Neuronal stem cell (in vitro differentiated cells): ENCODE measurements around the gene SEMA6D.

ENCODE experiments used
- DNase-seq: peaks from one replicate; pipeline ENCODE4 v3.0.0-alpha.2; 2013; ENCODE audit warnings: low spot score
- H2AFZ ChIP-seq: one replicate; pipeline ENCODE4 v1.6.1; 2013; ENCODE audit warnings: mild to moderate bottlenecking, low read length, inconsistent platforms
- H2AK5ac ChIP-seq: 2 replicates; pipeline ENCODE4 v1.6.1; 2013; ENCODE audit warnings: low read depth, mild to moderate bottlenecking, inconsistent platforms, low read length, moderate library complexity, mixed read lengths
- H2BK120ac ChIP-seq: 2 replicates; pipeline ENCODE4 v1.6.1; 2013; ENCODE audit warnings: low read depth, mild to moderate bottlenecking, inconsistent platforms, low read length, moderate library complexity, mixed read lengths
- H2BK12ac ChIP-seq: one replicate; pipeline ENCODE4 v1.6.1; 2013; ENCODE audit warnings: low read length, inconsistent platforms
- H2BK15ac ChIP-seq: 2 replicates; pipeline ENCODE4 v1.6.1; 2013; ENCODE audit warnings: mild to moderate bottlenecking, low read length, inconsistent platforms, mixed read lengths
- H2BK5ac ChIP-seq: one replicate; pipeline ENCODE4 v1.6.1; 2013; ENCODE audit warnings: inconsistent platforms, mild to moderate bottlenecking, low read length, moderate library complexity
- H3K14ac ChIP-seq: one replicate; pipeline ENCODE4 v1.6.1; 2013; ENCODE audit warnings: low read length, inconsistent platforms
- H3K18ac ChIP-seq: 2 replicates; pipeline ENCODE4 v1.6.1; 2013; ENCODE audit warnings: low read length, inconsistent platforms
- H3K23ac ChIP-seq: 2 replicates; pipeline ENCODE4 v1.6.1; 2013; ENCODE audit warnings: low read depth, mild to moderate bottlenecking, mixed read lengths, low read length, inconsistent platforms; ENCODE audit not compliant: poor library complexity
- H3K27ac ChIP-seq: replicated peaks from 3 replicates; pipeline ENCODE4 v1.5.1; 2013; ENCODE audit warnings: low read length, inconsistent platforms
- H3K27me3 ChIP-seq, 3 experiments: 2 replicates each; pipeline ENCODE4 v1.6.1; 2013; ENCODE audit warnings: low read length in 3 of 3, mild to moderate bottlenecking in 2 of 3, inconsistent platforms in 1 of 3, low read depth in 1 of 3, mixed read lengths in 1 of 3, moderate library complexity in 1 of 3; ENCODE audit not compliant: control insufficient read depth in 3 of 3, insufficient read depth in 3 of 3
- H3K36me3 ChIP-seq, 2 donors: replicated peaks in 1 of 2; 2 replicates each; pipeline ENCODE4 v1.6.1; 2013; ENCODE audit warnings: low read length in 2 of 2; ENCODE audit not compliant: control insufficient read depth in 2 of 2, insufficient read depth in 2 of 2
- H3K4ac ChIP-seq: 2 replicates; pipeline ENCODE4 v1.6.1; 2013; ENCODE audit warnings: inconsistent platforms, mild to moderate bottlenecking, low read length, moderate library complexity
- H3K4me1 ChIP-seq, 2 donors: 1 replicate in 1 of 2; 2 replicates in 1 of 2; pipeline ENCODE4 v1.6.1; 2013; ENCODE audit warnings: low read length in 2 of 2, low read depth in 1 of 2; ENCODE audit not compliant: control insufficient read depth in 2 of 2, insufficient read depth in 1 of 2
- H3K4me2 ChIP-seq: one replicate; pipeline ENCODE4 v1.6.1; 2013; ENCODE audit warnings: mild to moderate bottlenecking, low read length, inconsistent platforms; ENCODE audit not compliant: insufficient read depth, poor library complexity, severe bottlenecking
- H3K4me3 ChIP-seq, 2 donors: 2 replicates each; pipeline ENCODE4 v1.5.1; 2013; ENCODE audit warnings: low read length in 2 of 2, mild to moderate bottlenecking in 2 of 2, inconsistent platforms in 1 of 2, moderate library complexity in 1 of 2
- H3K79me1 ChIP-seq: one replicate; pipeline ENCODE4 v1.6.1; 2013; ENCODE audit warnings: low read depth, mild to moderate bottlenecking, inconsistent platforms, low read length, moderate library complexity
- H3K9ac ChIP-seq: one replicate; pipeline ENCODE4 v1.6.1; 2013; ENCODE audit warnings: mild to moderate bottlenecking, low read depth, low read length, inconsistent platforms; ENCODE audit not compliant: poor library complexity
- H3K9me3 ChIP-seq, 2 donors: replicated peaks in 1 of 2; 2 replicates each; pipeline versions ENCODE3 to v1.6.1; 2013; ENCODE audit warnings: low read length in 2 of 2, mild to moderate bottlenecking in 2 of 2, inconsistent platforms in 1 of 2, low read depth in 1 of 2, mixed read lengths in 1 of 2, moderate library complexity in 1 of 2; ENCODE audit not compliant: control insufficient read depth in 2 of 2, insufficient read depth in 1 of 2
- H4K8ac ChIP-seq: one replicate; pipeline ENCODE4 v1.6.1; 2013; ENCODE audit warnings: low read depth, mild to moderate bottlenecking, inconsistent platforms, low read length, moderate library complexity
- H4K91ac ChIP-seq: one replicate; pipeline ENCODE4 v1.6.1; 2013; ENCODE audit warnings: low read length, low read depth, mild to moderate bottlenecking, inconsistent platforms; ENCODE audit not compliant: poor library complexity
- WGBS, 2 donors: extraction: QIAGEN DNeasy Blood & Tissue Kit; methylation state at CpG; one replicate each; pipeline ENCODE4 v1.1.7; 2013; ENCODE audit warnings: missing lambda C conversion rate in 2 of 2, mixed read lengths in 1 of 2; ENCODE audit not compliant: insufficient read length in 2 of 2, insufficient replicate concordance in 1 of 2; ENCODE audit errors: extremely low coverage in 2 of 2; 5-methylcytosine and 5-hydroxymethylcytosine counted together

SEMA6D gene

GRCh38 chr15:47822048-47822447 is 104.7 kb downstream of the SEMA6D start:
- no peak overlapping the region for H2BK15ac ChIP-seq
- no peaks in the 10 kb centered on the region for H3K27me3 ChIP-seq
- H2BK5ac ChIP-seq: no peak overlapping the region
- no peak overlapping the region for H2AK5ac ChIP-seq
- no peak for DNase-seq
- H3K4me3 ChIP-seq: no peak overlapping the region
- H2BK12ac ChIP-seq: no peak overlapping the region
- no peak overlapping the region for H3K9ac ChIP-seq
- no peaks in the 10 kb centered on the region for H3K79me1 ChIP-seq
- no peak overlapping the region for H3K4me2 ChIP-seq
- H2BK120ac ChIP-seq: no peak overlapping the region
- no peak overlapping the region for H3K14ac ChIP-seq
- no peak overlapping the region for H3K23ac ChIP-seq
- no peak overlapping the region for H4K8ac ChIP-seq
- H3K4ac ChIP-seq: no peak overlapping the region
- H3K36me3 ChIP-seq: no peaks in the 10 kb centered on the region
- no CpG with 5 or more reads among the region's 4 CpGs for WGBS, 2 donors
- H2AFZ ChIP-seq: no peak overlapping the region
- peaks cover 0 to 6% of the 10 kb centered on the region in 2 donors for H3K4me1 ChIP-seq
- no peak overlapping the region for H3K27ac ChIP-seq
- no peak overlapping the region for H3K18ac ChIP-seq
- H3K9me3 ChIP-seq: no peaks in the 10 kb centered on the region
- H4K91ac ChIP-seq: no peak overlapping the region
